ENCODE results near the gene CDC16.
"Not testable (repeated sequence)": the region's sequence is repeated elsewhere in the genome, so short reads cannot be mapped to it uniquely, and the experiment has no call there.

The CDC16 gene

GRCh38 chr13:114234645-114235421, at the start of gene CDC16:
Gene CDC16 (plus strand): TSS chr13:114234897. CDS start chr13:114235085, 188 bp downstream.
- peak; percentile 87 to 93 (median 91) for DNase-seq (ENCODE audit: low read depth in 2 of 3, low spot score in 1 of 3)

- no peak for DNase-seq (ENCODE audit: low read depth in 2 of 3, low spot score in 1 of 3)
Observed at GRCh38 chr13:114185182-114185971, 49.3 kb upstream of the CDC16 start.

GRCh38 chr13:114194853-114195252, 39.8 kb upstream of the CDC16 start:
- no peak for DNase-seq (ENCODE audit: low read depth in 2 of 3, low spot score in 1 of 3)

GRCh38 chr13:114196629-114197028, 38.1 kb upstream of the CDC16 start:
- DNase-seq (ENCODE audit: low read depth in 2 of 3, low spot score in 1 of 3), result no peak

- DNase-seq (ENCODE audit: low read depth in 2 of 3, low spot score in 1 of 3), result no peak
Observed at GRCh38 chr13:114198556-114198955, 36.1 kb upstream of the CDC16 start.

- not testable (repeated sequence) for DNase-seq (ENCODE audit: low read depth in 2 of 3, low spot score in 1 of 3)
Observed at GRCh38 chr13:114199526-114199925, 35.2 kb upstream of the CDC16 start.

- no peak for DNase-seq (ENCODE audit: low read depth in 2 of 3, low spot score in 1 of 3)
Observed at GRCh38 chr13:114199954-114200353, 34.7 kb upstream of the CDC16 start.

- no peak for DNase-seq (ENCODE audit: low read depth in 2 of 3, low spot score in 1 of 3)
Observed at GRCh38 chr13:114200399-114200911, 34.2 kb upstream of the CDC16 start.

- DNase-seq (ENCODE audit: low read depth in 2 of 3, low spot score in 1 of 3), result no peak
Observed at GRCh38 chr13:114202581-114202980, 32.1 kb upstream of the CDC16 start.

- no peak for DNase-seq (ENCODE audit: low read depth in 2 of 3, low spot score in 1 of 3)
Observed at GRCh38 chr13:114203536-114203935, 31.2 kb upstream of the CDC16 start.

- no peak for DNase-seq (ENCODE audit: low read depth in 2 of 3, low spot score in 1 of 3)
Observed at GRCh38 chr13:114204894-114205293, 29.8 kb upstream of the CDC16 start.

- no peak for DNase-seq (ENCODE audit: low read depth in 2 of 3, low spot score in 1 of 3)
Observed at GRCh38 chr13:114208134-114208533, 26.6 kb upstream of the CDC16 start.

GRCh38 chr13:114211446-114212157, 23.1 kb upstream of the CDC16 start:
- no peak for DNase-seq (ENCODE audit: low read depth in 2 of 3, low spot score in 1 of 3)

GRCh38 chr13:114212158-114212495, 22.6 kb upstream of the CDC16 start:
- no peak for DNase-seq (ENCODE audit: low read depth in 2 of 3, low spot score in 1 of 3)

- DNase-seq (ENCODE audit: low read depth in 2 of 3, low spot score in 1 of 3), result no peak
Observed at GRCh38 chr13:114213980-114214379, 20.7 kb upstream of the CDC16 start.

- no peak for DNase-seq (ENCODE audit: low read depth in 2 of 3, low spot score in 1 of 3)
Observed at GRCh38 chr13:114219392-114219791, 15.3 kb upstream of the CDC16 start.

GRCh38 chr13:114222461-114222968, 12.2 kb upstream of the CDC16 start:
- no peak for DNase-seq (ENCODE audit: low read depth in 2 of 3, low spot score in 1 of 3)

GRCh38 chr13:114224201-114224600, 10.5 kb upstream of the CDC16 start:
- no peak for DNase-seq (ENCODE audit: low read depth in 2 of 3, low spot score in 1 of 3)

GRCh38 chr13:114225610-114226009, 9.1 kb upstream of the CDC16 start:
- no peak for DNase-seq (ENCODE audit: low read depth in 2 of 3, low spot score in 1 of 3)

- DNase-seq (ENCODE audit: low read depth in 2 of 3, low spot score in 1 of 3), result no peak
Observed at GRCh38 chr13:114226088-114226487, 8.6 kb upstream of the CDC16 start.

- peak; percentile 72 to 94 (median 77) for DNase-seq (ENCODE audit: low read depth in 2 of 3, low spot score in 1 of 3)
Observed at GRCh38 chr13:114226699-114227323, 7.9 kb upstream of the CDC16 start.

Measured in stimulated activated CD4-positive, alpha-beta T cell treated with anti-CD3 and anti-CD28 coated beads, Interleukin-12 subunit alpha, Interleukin-12 subunit beta, amount 100 ng/mL, for 48 hours (primary cell).